ENCODE measurements around the gene LANCL1.
"Not testable (repeated sequence)": the region's sequence is repeated elsewhere in the genome, so short reads cannot be mapped to it uniquely, and the experiment has no call there.

Gene LANCL1

GRCh38 chr2:210443527-210443926, 33.0 kb downstream of the LANCL1 start:
- H3K27ac Mint-ChIP-seq: no peak overlapping the region

DNA sequence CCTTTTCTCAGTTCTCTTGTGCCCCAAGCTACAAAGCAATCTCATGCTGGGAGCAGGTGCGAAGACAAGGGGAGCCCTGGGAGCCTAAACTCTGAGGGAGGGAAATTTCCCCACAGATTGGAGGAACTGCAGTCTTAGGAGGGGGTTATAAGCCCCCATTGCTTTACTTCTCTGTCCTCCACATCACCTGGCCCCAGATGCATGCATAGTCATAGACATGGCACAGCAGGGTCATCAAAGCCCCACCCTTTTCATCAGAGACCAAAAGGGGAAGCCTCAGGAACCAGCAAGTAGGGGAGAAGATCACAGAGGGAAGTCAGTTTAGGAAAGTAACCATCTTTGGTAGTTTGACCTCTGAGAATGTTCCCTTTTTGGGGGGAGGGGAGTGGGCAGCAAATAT, 33.7 kb downstream of the LANCL1 start:
- peaks cover 40% of the 10 kb centered on the region for H3K36me3 Mint-ChIP-seq (ENCODE audit: low read depth)

More at GRCh38 chr2:210443527-210443926, 33.0 kb downstream of the LANCL1 start:
- H3K4me1 Mint-ChIP-seq (ENCODE audit: low read depth): peaks cover 15% of the 10 kb centered on the region
- peaks cover 19% of the 10 kb centered on the region for H3K9me3 Mint-ChIP-seq
- H3K4me3 Mint-ChIP-seq: no peak overlapping the region
- H3K27me3 Mint-ChIP-seq (ENCODE audit: low read depth): no peaks in the 10 kb centered on the region
- H3K36me3 Mint-ChIP-seq (ENCODE audit: low read depth): peaks cover 45% of the 10 kb centered on the region

GRCh38 chr2:210442457-210442856, 34.1 kb downstream of the LANCL1 start:
- peaks cover 9% of the 10 kb centered on the region for H3K9me3 Mint-ChIP-seq
- H3K4me3 Mint-ChIP-seq: no peak overlapping the region
- H3K4me1 Mint-ChIP-seq (ENCODE audit: low read depth): peaks cover 15% of the 10 kb centered on the region
- H3K36me3 Mint-ChIP-seq (ENCODE audit: low read depth): peaks cover 37% of the 10 kb centered on the region
- no peak overlapping the region for H3K27ac Mint-ChIP-seq
- H3K27me3 Mint-ChIP-seq (ENCODE audit: low read depth): no peaks in the 10 kb centered on the region

More for the DNA sequence above, 33.7 kb downstream of the LANCL1 start:
- no peaks in the 10 kb centered on the region for H3K27me3 Mint-ChIP-seq (ENCODE audit: low read depth)
- peaks cover 13% of the 10 kb centered on the region for H3K9me3 Mint-ChIP-seq
- H3K27ac Mint-ChIP-seq: no peak overlapping the region
- H3K4me3 Mint-ChIP-seq: no peak overlapping the region
- peaks cover 15% of the 10 kb centered on the region for H3K4me1 Mint-ChIP-seq (ENCODE audit: low read depth)

DNA sequence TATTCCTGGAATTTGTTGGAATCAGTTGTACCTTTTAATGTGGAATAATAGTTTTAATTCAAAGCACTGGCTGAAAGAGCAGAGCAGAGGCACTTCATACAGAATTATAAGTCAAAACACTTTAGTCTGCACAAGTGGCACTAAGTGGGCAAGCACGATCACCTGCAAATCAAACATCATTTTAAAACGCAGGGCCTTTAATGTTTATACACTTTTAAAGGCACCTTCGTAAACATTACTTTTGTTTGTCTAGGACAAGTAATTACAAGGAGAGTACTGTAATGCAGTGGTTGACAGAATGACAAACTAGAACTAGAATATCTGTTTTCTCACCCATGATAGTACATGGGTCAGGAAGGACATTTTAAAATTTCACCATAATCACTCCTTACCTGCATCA, 36.4 kb downstream of the LANCL1 start:
- no peak overlapping the region for H3K27ac Mint-ChIP-seq

DNA sequence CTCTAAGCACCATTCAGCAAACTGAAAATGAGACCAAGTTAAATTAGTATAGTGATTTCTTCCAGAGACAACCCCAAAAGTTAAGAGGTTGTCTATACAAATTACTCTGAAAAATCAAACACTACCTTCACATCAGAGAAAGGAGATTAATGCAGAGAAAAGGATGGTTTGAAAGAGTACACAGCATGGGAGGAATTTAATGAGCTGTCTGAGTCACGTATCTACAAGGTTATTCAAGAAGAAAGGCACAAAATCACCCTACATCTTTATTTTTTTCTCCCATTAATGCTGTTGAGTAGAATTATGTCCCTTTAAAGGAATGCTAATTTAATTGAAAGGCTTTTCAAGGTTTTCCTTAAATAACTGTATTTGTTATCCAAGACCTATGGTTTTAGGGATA, 41.1 kb downstream of the LANCL1 start:
- H3K9me3 Mint-ChIP-seq: no peaks in the 10 kb centered on the region
- H3K27me3 Mint-ChIP-seq (ENCODE audit: low read depth): no peaks in the 10 kb centered on the region
- H3K4me1 Mint-ChIP-seq (ENCODE audit: low read depth): peaks cover 3% of the 10 kb centered on the region
- peaks cover 56% of the 10 kb centered on the region for H3K36me3 Mint-ChIP-seq (ENCODE audit: low read depth)
- H3K27ac Mint-ChIP-seq: no peak overlapping the region
- H3K4me3 Mint-ChIP-seq: no peak overlapping the region

More for the DNA sequence above, 36.4 kb downstream of the LANCL1 start:
- Mint-ChIP-seq H3K36me3 (ENCODE audit: low read depth) (peaks cover 36% of the 10 kb centered on the region), H3K4me3 (no peak overlapping the region), H3K9me3 (no peaks in the 10 kb centered on the region), H3K4me1 (ENCODE audit: low read depth) (peaks cover 15% of the 10 kb centered on the region), H3K27me3 (ENCODE audit: low read depth) (no peaks in the 10 kb centered on the region)

DNA sequence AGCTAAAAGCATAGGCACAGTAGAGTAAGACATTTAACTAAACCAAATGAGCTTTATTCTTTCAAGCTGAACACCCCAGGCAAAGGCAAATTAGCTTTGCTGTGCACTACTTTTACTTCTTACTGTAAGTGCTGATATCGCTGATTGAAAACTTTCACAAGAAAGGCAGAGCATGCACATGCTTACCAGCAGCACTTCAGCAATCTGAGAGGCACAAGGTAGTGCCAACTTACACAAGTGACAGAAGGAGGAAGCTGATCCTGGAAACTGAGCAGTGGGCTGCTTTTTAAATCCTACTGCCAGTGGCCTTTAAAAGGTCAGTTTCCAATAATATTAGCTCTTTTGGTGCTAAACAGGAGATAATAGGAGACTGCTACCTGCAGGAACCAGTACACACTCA, 43.9 kb downstream of the LANCL1 start:
- Mint-ChIP-seq H3K36me3 (ENCODE audit: low read depth) (peaks cover 55% of the 10 kb centered on the region), H3K27me3 (ENCODE audit: low read depth) (no peaks in the 10 kb centered on the region), H3K4me1 (ENCODE audit: low read depth) (peaks cover 3% of the 10 kb centered on the region), H3K4me3 (no peak overlapping the region), H3K27ac (no peak overlapping the region), H3K9me3 (peaks cover 8% of the 10 kb centered on the region)

DNA sequence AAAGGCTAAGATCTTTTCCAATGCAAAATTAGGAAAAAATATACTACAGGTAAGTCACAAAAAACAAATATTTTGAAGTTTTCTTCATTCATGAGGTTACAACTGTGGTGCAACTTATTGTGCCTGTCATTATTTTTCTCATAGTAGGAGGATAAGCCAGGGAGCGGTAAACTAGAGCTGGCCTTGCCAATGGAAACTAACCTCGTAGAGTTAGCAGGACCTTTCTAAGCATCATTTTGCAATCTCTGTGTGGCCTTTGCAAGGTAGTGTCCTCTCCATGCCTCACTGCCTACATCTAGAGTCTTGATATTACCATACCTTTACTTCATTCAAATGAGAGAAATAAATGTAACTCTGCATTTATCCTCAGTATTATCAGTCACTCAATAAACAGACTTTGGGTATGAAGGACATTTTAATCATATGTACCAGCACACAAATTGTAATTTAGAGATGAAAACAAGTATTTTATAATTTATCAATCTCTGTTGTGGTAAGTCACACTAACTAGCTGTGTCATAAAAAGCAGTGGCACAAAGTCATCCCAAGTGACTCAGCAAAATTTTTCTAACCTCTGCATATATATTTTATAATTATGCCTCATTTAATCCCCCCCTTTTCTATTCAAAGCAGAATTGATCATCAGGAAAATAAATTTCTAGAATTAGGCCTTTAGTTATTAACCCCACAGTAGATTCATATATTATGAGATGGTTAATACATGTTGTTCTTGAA, 47.0 kb downstream of the LANCL1 start:
- no peak overlapping the region for H3K4me3 Mint-ChIP-seq
- peaks cover 3% of the 10 kb centered on the region for H3K4me1 Mint-ChIP-seq (ENCODE audit: low read depth)
- peaks cover 33% of the 10 kb centered on the region for H3K9me3 Mint-ChIP-seq
- H3K27ac Mint-ChIP-seq: no peak overlapping the region
- H3K36me3 Mint-ChIP-seq (ENCODE audit: low read depth): peaks cover 49% of the 10 kb centered on the region
- H3K27me3 Mint-ChIP-seq (ENCODE audit: low read depth): no peaks in the 10 kb centered on the region

DNA sequence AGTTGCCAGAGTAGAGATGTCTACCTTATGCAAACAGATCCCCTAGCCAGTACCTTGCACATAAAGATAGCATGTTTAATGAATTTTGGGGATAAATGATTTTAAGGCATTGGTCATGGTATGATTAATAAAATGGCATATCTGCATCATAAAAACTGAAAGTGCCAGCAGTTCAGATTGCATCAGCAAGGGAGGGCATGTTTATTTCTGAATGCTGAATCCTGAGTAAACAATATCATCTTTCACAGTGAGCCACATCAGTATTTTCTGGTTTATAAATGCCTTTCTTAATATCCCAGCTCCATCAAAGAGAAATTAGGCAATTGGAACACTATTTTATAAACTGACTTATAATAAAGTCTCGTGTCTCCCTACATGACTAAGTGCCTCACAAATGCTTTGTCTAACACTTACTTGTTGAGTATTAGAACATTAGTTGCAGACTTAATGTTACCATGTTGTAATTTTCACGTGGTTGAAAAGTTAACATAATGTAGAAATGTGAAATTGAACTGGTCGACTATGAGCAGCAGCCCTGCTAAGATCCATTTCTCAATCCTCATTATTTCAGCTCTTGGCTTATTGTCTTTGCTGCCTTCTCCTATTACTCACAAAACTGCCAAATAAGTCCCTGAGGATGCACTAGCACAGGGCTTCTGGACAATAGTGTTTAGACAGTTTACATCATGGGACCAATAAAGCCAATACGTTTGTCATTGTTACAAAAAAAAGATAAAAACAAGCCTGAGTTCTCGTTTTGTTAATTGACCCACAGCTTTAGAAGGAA, 48.0 kb downstream of the LANCL1 start:
- Mint-ChIP-seq H3K36me3 (ENCODE audit: low read depth) (peaks cover 41% of the 10 kb centered on the region), H3K4me3 (no peak overlapping the region), H3K27ac (no peak overlapping the region), H3K9me3 (peaks cover 37% of the 10 kb centered on the region), H3K4me1 (ENCODE audit: low read depth) (peaks cover 3% of the 10 kb centered on the region), H3K27me3 (ENCODE audit: low read depth) (no peaks in the 10 kb centered on the region)

GRCh38 chr2:210427309-210427708, 49.2 kb downstream of the LANCL1 start:
- not testable (repeated sequence) for H3K4me3 Mint-ChIP-seq; H3K27me3 Mint-ChIP-seq (ENCODE audit: low read depth); H3K4me1 Mint-ChIP-seq (ENCODE audit: low read depth); H3K27ac Mint-ChIP-seq
- Mint-ChIP-seq H3K9me3 (peaks cover 40% of the 10 kb centered on the region), H3K36me3 (ENCODE audit: low read depth) (peaks cover 36% of the 10 kb centered on the region)

- peaks cover 30% of the 10 kb centered on the region for H3K9me3 Mint-ChIP-seq
- H3K36me3 Mint-ChIP-seq (ENCODE audit: low read depth): peaks cover 6% of the 10 kb centered on the region
- peaks cover 7% of the 10 kb centered on the region for H3K27me3 Mint-ChIP-seq (ENCODE audit: low read depth)
- H3K27ac Mint-ChIP-seq: no peak overlapping the region
- no peak overlapping the region for H3K4me3 Mint-ChIP-seq
- no peaks in the 10 kb centered on the region for H3K4me1 Mint-ChIP-seq (ENCODE audit: low read depth)
Observed at GRCh38 chr2:210422366-210422765, 54.2 kb downstream of the LANCL1 start.

DNA sequence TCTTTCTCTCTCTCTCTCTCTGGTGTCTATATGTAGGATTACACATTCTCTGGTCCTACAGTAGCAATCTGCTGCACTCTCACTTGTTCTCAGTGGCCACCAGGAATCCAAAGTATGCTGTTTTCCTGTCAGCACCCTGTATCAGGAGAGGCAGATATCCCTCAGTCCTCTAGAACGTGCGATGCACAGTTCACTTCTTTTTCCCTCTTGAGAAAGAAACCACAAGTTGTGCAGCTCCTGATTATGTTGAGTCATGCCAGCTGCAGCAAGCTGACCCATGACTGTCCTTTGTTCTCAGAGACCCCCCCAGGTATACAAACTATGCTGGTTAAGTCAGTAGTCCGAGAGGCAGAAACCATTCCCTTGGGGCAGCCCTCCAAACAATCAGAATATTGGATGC, 54.6 kb downstream of the LANCL1 start:
- Mint-ChIP-seq H3K4me1 (ENCODE audit: low read depth) (no peaks in the 10 kb centered on the region), H3K27me3 (ENCODE audit: low read depth) (peaks cover 7% of the 10 kb centered on the region), H3K36me3 (ENCODE audit: low read depth) (peaks cover 2% of the 10 kb centered on the region), H3K4me3 (no peak overlapping the region), H3K27ac (no peak overlapping the region), H3K9me3 (peaks cover 26% of the 10 kb centered on the region)

DNA sequence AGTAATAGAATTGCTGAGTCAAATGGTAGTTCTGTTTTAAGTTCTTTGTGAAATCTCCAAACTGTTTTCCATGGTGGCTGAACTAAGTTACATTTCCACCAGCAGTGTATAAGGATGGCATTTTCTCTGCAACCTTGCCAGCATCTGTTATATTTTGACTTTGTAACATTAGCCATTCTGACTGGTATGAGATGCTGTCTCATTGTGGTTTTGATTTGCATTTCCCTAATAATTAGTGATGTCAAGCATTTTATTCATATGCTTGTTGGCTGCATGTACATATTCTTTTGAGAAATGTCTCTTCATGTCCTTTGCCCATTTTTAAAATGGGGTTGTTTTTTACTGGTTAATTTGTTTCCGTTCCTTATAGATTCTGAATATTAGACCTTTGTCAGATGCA, 63.9 kb downstream of the LANCL1 start:
- no peak overlapping the region for H3K27ac Mint-ChIP-seq
- H3K27me3 Mint-ChIP-seq (ENCODE audit: low read depth): no peaks in the 10 kb centered on the region
- H3K4me1 Mint-ChIP-seq (ENCODE audit: low read depth): no peaks in the 10 kb centered on the region
- no peaks in the 10 kb centered on the region for H3K36me3 Mint-ChIP-seq (ENCODE audit: low read depth)
- H3K4me3 Mint-ChIP-seq: no peak overlapping the region
- H3K9me3 Mint-ChIP-seq: no peaks in the 10 kb centered on the region

DNA sequence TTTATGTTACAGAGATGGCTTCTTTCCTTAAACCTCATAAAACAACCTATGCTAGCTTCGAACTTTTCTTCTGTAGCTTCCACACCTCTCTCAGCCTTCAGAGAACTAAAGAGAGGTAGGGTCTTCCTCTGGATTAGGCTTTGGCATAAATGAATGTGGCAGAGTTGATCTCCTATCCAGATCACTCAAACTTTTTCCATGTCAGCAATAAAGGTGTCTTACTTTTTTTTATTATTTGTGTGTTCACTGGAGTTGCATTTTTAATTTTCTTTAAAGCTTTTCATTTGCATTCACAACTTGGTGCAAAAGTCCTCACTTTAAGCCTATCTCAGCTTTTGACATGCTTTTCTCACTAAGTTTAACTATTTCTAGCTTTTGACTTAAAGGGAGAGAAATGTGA, 66.0 kb downstream of the LANCL1 start:
- Mint-ChIP-seq H3K4me1 (ENCODE audit: low read depth) (no peaks in the 10 kb centered on the region), H3K27ac (no peak overlapping the region), H3K27me3 (ENCODE audit: low read depth) (no peaks in the 10 kb centered on the region), H3K9me3 (no peaks in the 10 kb centered on the region), H3K4me3 (no peak overlapping the region), H3K36me3 (ENCODE audit: low read depth) (no peaks in the 10 kb centered on the region)

DNA sequence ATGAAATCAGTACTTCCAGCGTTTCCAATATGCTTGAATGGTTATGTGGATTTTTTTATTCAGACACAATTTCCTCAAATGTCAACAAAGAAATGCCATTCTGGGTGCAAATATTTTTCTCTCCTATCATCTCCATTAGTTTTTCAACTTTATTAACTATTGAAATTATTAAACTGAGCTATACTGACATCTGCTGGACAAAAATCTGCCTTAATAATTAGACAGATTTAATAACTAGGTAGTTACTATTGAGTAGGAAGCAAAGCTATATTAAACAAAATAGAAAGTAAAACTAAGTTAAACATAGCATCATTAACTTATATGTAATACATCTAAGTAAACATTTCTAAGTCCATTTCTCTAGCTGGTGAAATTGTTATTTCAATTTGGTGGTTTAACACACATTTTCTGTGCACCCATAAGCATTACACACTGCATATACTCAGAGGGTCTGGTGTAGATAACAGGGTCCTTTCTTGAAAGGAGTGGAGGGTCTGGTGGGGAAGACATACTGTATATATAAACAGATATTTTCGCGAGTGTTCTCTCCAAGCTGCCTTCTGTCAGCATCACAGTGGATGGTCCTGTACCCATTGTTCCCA, 77.0 kb downstream of the LANCL1 start:
- no peak overlapping the region for H3K27ac Mint-ChIP-seq
- no peak overlapping the region for H3K4me3 Mint-ChIP-seq
- H3K27me3 Mint-ChIP-seq (ENCODE audit: low read depth): peaks cover 3% of the 10 kb centered on the region
- no peaks in the 10 kb centered on the region for H3K4me1 Mint-ChIP-seq (ENCODE audit: low read depth)
- no peaks in the 10 kb centered on the region for H3K9me3 Mint-ChIP-seq
- no peaks in the 10 kb centered on the region for H3K36me3 Mint-ChIP-seq (ENCODE audit: low read depth)

GRCh38 chr2:210392469-210392881, 84.1 kb downstream of the LANCL1 start:
- no peak overlapping the region for H3K4me3 Mint-ChIP-seq
- no peak overlapping the region for H3K27ac Mint-ChIP-seq
- peaks cover 5% of the 10 kb centered on the region for H3K27me3 Mint-ChIP-seq (ENCODE audit: low read depth)
- H3K36me3 Mint-ChIP-seq (ENCODE audit: low read depth): no peaks in the 10 kb centered on the region
- H3K4me1 Mint-ChIP-seq (ENCODE audit: low read depth): no peaks in the 10 kb centered on the region
- no peaks in the 10 kb centered on the region for H3K9me3 Mint-ChIP-seq

Data from T-helper 1 cell treated with Interleukin-12 subunit alpha and Interleukin-12 subunit beta and Interleukin-4 antibody, amounts not matched to agents 30 μg/mL and 1 μg/mL, for 36 hours (primary cell).